ENCODE measurements around the gene FBXW10. TPM values are rescaled to one million over a fixed set of nuclear protein-coding genes. Genes with fewer than 3 reads are reported as not detected.
"Not testable (repeated sequence)": the region's sequence is repeated elsewhere in the genome, so short reads cannot be mapped to it uniquely, and the experiment has no call there.

The FBXW10 gene
- total RNA-seq, 4 donors from 2014 or later: 0.83 TPM; not detected in 3

GRCh38 chr17:18816489-18817371, 72.9 kb downstream of the FBXW10 start:
- peak in 2 of 3 donors; percentile 24 to 50 for DNase-seq
- H3K27me3 ChIP-seq: not testable (repeated sequence)
- TF ChIP-seq, protein P1, sequence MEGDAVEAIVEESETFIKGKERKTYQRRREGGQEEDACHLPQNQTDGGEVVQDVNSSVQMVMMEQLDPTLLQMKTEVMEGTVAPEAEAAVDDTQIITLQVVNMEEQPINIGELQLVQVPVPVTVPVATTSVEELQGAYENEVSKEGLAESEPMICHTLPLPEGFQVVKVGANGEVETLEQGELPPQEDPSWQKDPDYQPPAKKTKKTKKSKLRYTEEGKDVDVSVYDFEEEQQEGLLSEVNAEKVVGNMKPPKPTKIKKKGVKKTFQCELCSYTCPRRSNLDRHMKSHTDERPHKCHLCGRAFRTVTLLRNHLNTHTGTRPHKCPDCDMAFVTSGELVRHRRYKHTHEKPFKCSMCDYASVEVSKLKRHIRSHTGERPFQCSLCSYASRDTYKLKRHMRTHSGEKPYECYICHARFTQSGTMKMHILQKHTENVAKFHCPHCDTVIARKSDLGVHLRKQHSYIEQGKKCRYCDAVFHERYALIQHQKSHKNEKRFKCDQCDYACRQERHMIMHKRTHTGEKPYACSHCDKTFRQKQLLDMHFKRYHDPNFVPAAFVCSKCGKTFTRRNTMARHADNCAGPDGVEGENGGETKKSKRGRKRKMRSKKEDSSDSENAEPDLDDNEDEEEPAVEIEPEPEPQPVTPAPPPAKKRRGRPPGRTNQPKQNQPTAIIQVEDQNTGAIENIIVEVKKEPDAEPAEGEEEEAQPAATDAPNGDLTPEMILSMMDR (IDR thresholded peaks at IDR 0.05): peak in 5 of 6 experiments; percentile 39 to 71 (median 68)

DNA sequence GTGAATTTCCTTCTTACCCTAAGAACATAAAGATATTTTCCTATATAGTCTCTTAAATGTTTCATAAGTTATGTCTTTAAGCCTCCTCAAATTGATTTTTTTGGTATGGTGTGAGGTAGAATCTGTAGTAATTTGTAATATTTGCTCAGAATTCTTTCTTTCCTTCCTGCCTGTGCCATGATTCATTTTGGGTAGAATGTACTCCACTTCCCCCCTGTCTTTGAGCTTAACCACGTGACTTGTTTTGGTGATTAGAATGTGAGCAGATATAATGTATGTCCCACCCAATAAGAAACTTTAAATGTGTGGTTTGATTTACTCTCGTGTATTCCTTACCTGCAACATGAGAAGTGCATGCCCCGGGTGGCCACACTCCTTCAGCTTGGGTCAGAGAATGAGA, 77.6 kb downstream of the FBXW10 start:
- not testable (repeated sequence) for H3K4me1 ChIP-seq, H3K27ac ChIP-seq, DNase-seq

More at GRCh38 chr17:18816489-18817371, 72.9 kb downstream of the FBXW10 start:
- H3K9me3 ChIP-seq, H3K4me3 ChIP-seq, H3K36me3 ChIP-seq, H3K4me1 ChIP-seq, H3K27ac ChIP-seq: not testable (repeated sequence)

DNA sequence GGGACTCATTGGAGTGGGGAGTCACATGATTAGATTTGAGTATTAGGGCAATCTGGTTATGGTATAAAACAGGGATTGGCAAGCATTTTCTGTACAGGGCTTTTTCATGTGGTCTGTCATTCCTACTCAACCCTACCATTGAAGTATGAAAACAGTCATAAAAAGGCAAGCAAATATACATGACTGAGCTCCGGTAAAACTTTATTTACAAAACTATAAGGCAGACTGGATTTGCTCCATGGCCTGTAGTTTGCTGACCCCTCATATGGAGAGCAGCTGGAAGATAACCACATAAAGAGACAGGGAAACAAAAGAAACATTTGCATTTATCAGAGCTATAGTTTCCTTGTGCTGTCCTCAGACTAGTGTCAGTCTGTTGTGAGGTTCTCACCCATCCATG, 83.8 kb downstream of the FBXW10 start:
- H3K4me1 ChIP-seq, H3K27ac ChIP-seq, H3K9me3 ChIP-seq, H3K36me3 ChIP-seq, H3K4me3 ChIP-seq, DNase-seq, H3K27me3 ChIP-seq: not testable (repeated sequence)

More for the DNA sequence above, 77.6 kb downstream of the FBXW10 start:
- not testable (repeated sequence) for H3K27me3 ChIP-seq, H3K4me3 ChIP-seq, H3K9me3 ChIP-seq, H3K36me3 ChIP-seq

Small RNA genes within 50 kb of the gene (small RNA-seq; reads per million reads assigned to genes)
- 0 reads per million in 2 donors for gene AC026271.4

Other genes starting within 250 kb of the FBXW10 start
- gene TBC1D28, start 99.7 kb upstream of the FBXW10 start, total RNA-seq: not detected
- 10 to 100 TPM in 1 of 4 donors, 1 to 10 TPM in 3; 2.5 to 14.0 (median 5.5) TPM for gene FOXO3B, start 61.7 kb upstream of the FBXW10 start, total RNA-seq
- 10 to 100 TPM; 14.0 to 48.5 (median 31.1) TPM for gene TVP23B, start 37.1 kb downstream of the FBXW10 start, total RNA-seq
- gene PRPSAP2, start 114.1 kb downstream of the FBXW10 start, total RNA-seq: 10 to 100 TPM; 20.0 to 48.7 (median 35.0) TPM
- gene SLC5A10, start 208.1 kb downstream of the FBXW10 start, total RNA-seq: not detected

All from Peyer's patch (tissue), 4 donors.